Measurements from ENCODE around the gene TET1.
"Not testable (repeated sequence)": the region's sequence is repeated elsewhere in the genome, so short reads cannot be mapped to it uniquely, and the experiment has no call there.

TET1 gene

GRCh38 chr10:68606918-68607317 lies 46.8 kb downstream of the TET1 start:
- DNase-seq (ENCODE audit: low read depth in 2 of 2), result no peak

DNA sequence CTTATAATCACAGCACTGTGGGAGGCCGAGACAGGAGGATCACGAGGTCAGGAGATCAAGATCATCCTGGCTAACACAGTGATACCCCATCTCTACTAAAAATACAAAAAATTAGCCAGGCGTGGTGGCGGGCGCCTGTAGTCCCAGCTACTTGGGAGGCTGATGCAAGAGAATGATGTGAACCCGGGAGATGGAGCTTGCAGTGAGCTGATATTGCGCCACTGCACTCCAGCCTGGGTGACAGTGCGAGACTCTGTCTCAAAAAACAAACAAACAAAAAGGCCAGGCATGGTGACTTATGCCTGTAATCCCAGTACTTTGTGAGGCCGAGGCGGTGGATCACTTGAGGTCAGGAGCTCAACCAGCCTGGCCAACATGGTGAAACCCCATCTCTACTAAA lies 49.9 kb downstream of the TET1 start:
- not testable (repeated sequence) for DNase-seq (ENCODE audit: low read depth in 2 of 2)

DNA sequence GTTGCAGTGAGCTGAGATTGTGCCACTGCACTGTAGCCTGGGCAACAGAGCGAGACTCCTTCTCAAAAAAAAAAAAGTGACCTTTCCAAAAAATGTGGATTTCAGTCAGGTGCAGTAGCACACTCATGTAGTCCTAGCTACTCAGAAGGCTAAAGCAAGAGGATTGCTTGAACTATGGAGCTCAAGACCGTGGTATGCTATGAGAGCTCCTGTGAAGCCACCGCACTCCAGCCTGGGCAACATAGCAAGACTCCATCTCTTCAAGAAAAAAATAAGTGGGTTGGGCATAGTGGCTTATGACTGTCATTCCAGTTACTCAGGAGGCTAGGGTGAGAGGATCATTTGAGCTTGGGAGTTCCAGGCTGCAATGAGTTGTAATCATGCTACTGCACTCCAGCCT lies 51.1 kb downstream of the TET1 start:
- no peak for DNase-seq (ENCODE audit: low read depth in 2 of 2)

DNA sequence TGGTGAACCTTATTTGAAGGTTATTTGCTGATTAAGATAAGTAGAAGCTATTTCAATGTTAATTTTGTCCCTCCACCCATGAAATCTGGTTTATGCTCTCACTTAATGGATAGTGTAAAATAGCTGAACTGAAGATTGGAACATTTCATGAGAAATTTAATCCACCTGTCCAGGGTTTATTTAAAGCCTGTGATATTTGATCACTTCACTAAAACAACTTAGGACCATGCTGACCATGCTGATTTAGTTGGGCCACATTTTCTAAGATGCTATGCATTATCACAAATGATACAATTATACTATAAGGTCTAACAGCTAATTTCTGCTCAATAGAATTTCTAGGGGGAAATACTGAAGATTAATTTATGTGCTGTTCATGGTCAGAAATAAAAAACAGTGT lies 53.8 kb downstream of the TET1 start:
- not testable (repeated sequence) for DNase-seq (ENCODE audit: low read depth in 2 of 2)

- DNase-seq (ENCODE audit: low read depth in 2 of 2), result not testable (repeated sequence)
Observed at GRCh38 chr10:68617691-68618090, 57.6 kb downstream of the TET1 start.

DNA sequence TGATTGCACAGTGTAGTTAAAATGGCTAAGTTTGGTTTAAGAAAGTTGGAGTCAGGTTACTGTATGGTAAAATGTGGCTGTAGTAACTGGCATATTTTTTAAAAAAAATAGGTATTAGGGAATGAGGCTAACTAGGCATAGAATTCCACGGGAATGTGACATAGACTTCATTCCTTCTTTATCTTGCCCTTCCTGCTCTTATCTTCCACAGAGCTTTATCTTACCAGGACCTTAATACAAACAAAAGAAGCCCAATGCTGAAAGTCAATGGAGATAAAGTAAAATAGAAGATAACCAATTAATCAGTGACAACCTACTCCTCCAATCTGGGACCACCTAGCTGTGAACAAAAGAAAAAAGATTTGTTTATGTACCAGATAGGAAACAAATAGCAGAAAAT lies 58.1 kb downstream of the TET1 start:
- no peak for DNase-seq (ENCODE audit: low read depth in 2 of 2)

DNA sequence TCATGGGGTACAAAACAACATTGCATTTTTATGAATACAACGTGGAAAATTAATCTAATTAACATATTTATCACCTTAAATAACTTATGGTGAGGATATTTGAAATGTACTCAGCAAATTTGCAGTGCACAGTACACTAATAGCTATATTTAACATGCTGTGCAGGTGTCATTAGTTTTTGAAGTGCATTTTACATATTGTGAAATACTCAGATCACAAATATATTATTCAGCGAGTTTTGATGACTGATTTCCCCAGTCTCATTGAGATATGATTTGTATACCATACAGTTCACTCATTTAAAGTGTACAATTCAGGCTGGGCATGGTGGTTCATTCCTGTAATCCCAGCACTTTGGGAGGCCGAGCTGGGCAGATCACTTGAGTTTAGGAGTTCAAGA lies 59.5 kb downstream of the TET1 start:
- DNase-seq (ENCODE audit: low read depth in 2 of 2), result no peak

GRCh38 chr10:68625316-68625921 lies 65.3 kb downstream of the TET1 start:
- no peak for DNase-seq (ENCODE audit: low read depth in 2 of 2)

DNA sequence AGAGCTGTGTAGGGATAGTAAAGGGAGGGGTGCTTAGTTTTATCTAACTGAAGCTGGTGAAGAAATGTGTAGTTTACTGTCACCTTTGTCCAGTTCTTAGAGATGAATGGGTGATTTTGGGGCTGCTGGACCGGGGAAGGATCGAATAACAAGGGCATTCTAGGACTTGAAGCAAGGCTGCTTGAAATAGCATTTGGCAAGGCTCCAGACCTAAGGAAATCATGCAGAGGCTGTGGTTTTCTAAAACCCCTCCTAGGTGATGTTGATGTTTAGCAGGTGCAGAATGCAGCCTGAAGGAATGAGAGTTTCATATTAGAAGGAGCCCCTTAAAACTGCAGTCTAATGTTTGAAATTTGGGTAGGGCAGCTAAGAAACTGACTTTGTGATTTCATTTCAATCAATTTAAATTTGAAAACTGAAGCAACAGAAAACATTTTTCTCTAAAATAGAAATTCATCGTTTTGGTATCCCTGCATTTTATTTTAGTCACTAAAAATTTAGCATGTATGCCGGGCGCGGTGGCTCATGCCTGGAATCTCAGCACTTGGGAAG lies 68.5 kb downstream of the TET1 start:
- DNase-seq (ENCODE audit: low read depth in 2 of 2), result no peak

DNA sequence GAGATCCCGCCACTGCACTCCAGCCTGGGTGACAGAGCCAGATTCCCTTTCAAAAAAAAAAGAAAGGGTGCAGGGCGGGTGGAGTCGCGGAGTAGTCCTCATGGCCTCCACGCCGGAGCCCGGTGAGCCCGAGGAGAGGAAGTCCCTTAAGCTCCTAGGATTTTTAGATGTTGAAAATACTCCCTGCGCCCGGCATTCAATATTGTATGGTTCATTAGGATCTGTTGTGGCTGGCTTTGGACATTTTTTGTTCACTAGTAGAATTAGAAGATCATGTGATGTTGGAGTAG lies 72.1 kb downstream of the TET1 start:
- not testable (repeated sequence) for DNase-seq (ENCODE audit: low read depth in 2 of 2)

- DNase-seq (ENCODE audit: low read depth in 2 of 2), result no peak
Observed at GRCh38 chr10:68633281-68633680, 73.1 kb downstream of the TET1 start.

DNA sequence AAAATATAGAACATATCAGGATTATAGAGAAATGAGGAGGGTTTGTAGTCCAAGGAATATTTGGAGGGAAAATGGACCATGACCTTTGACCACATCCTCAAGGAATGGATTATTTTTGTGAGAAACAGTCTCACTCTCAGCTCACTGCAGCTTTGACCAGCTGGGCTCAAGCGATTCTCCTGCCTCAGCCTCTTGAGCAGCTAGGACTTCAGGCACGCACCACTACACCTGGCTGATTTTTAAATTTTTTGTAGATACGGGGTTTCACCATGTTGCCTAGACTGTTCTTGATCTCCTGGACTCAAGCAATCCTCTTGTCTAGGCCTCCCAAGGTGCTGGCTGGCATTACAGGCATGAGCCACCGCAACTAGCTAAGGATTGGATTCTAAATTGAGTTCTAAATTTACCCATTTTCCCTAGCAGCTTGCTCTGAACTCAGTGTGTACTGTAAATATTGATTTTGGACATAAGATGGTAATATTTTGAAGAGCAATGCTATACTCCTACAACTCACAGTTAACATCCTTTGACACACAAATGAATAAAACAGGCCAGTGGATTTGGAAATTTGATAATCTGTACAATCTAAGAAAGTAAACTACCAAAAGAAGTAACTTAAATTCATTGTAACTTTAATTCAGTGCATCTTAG lies 73.8 kb downstream of the TET1 start:
- DNase-seq (ENCODE audit: low read depth in 2 of 2), result no peak

- DNase-seq (ENCODE audit: low read depth in 2 of 2), result no peak
Observed at GRCh38 chr10:68636335-68636734, 76.2 kb downstream of the TET1 start.

- not testable (repeated sequence) for DNase-seq (ENCODE audit: low read depth in 2 of 2)
Observed at GRCh38 chr10:68643550-68643949, 83.4 kb downstream of the TET1 start.

GRCh38 chr10:68647672-68648341 lies 87.7 kb downstream of the TET1 start:
- no peak for DNase-seq (ENCODE audit: low read depth in 2 of 2)

- DNase-seq (ENCODE audit: low read depth in 2 of 2), result no peak
Observed at GRCh38 chr10:68655620-68656126, 95.5 kb downstream of the TET1 start.

GRCh38 chr10:68665841-68666240 lies 105.7 kb downstream of the TET1 start:
- no peak for DNase-seq (ENCODE audit: low read depth in 2 of 2)

DNA sequence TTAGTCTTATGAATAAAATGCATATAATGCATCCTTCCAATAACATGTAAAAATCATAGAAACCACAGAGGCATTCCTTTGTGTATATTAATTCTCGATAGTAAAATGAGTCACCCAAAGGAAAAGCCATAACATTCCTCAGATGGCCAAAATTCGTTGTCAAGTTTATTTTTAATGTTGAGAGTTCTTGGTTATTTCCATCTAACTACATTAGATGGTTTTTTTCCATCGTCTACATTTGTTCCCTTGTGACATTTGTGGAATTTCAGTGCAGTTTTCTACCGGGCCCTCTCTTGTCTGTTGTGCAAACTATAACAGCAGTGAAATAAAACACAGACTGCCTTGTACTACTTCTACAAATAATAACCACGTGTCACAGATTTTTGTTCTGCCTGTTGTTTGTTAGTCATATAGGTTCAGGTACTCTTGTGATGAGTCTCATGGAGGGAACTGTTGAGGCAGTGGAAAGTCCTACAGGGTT lies 106.2 kb downstream of the TET1 start:
- DNase-seq (ENCODE audit: low read depth in 2 of 2), result no peak

GRCh38 chr10:68668231-68668630 lies 108.1 kb downstream of the TET1 start:
- no peak for DNase-seq (ENCODE audit: low read depth in 2 of 2)

- no peak for DNase-seq (ENCODE audit: low read depth in 2 of 2)
Observed at GRCh38 chr10:68668972-68669371, 108.8 kb downstream of the TET1 start.

DNA sequence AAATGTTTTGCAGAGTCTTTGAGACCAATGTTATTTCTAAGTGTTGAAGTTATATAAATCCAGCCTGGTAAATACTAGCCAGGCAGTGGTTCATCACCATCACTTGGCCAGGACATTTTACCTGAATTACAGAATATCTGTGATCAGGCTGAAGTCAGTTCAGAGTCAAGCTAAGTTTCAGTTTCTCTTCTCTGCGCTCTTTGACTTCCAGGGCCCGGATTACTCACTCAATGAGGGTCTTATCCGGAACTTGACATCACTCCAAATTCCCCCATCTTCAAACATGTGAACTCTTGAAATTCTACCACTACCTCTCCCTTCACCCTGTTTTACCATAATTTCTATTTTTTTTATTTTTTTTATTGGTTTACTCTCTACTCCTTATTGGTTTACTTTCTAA lies 124.3 kb downstream of the TET1 start:
- no peak for DNase-seq (ENCODE audit: low read depth in 2 of 2)

DNA sequence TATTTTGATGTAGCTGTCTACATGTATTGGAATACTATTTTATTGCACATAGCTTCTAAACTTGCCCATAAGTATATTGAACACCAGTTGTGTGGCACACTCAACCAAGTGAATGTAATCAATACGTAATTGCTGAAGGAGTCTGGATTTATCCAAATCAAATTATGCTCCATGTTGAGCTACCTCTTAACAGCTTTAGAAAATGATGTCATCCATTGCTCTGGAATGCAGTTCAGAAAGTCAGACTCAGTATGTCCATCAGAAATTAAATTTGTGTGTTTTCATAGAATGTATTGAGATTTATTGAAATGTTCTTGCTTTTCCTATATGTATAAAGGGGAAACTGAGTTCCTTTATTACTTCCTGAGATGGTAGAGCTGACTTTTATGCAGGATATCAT lies 135.9 kb downstream of the TET1 start:
- DNase-seq (ENCODE audit: low read depth in 2 of 2), result no peak

GRCh38 chr10:68697106-68697505 lies 137.0 kb downstream of the TET1 start:
- no peak for DNase-seq (ENCODE audit: low read depth in 2 of 2)
